ENCODE measurements around the gene CLEC11A. TPM values are rescaled to one million over a fixed set of nuclear protein-coding genes. Genes with fewer than 3 reads are reported as not detected.

Gene CLEC11A
- total and polyA plus RNA-seq, 9 of the 15 experiments (the other 6 are each of a cell fraction or from before 2014, with no cell fraction given), result 0.39 to 43.9 (median 3.4) TPM

- TF ChIP-seq E2F8 (IDR thresholded peaks at IDR 0.05; ENCODE audit: low read depth, partially characterized antibody) (peak; percentile 26), ZFP1 (CRISPR knock-in tag; IDR thresholded peaks at IDR 0.05) (no peak), ZNF316 (IDR thresholded peaks at IDR 0.05) (peak; percentile 16; the same call in 1 of the 2 replicates), THRAP3 (IDR thresholded peaks at IDR 0.05; ENCODE audit: borderline replicate concordance) (peak; percentile 77), ARID1B (IDR thresholded peaks at IDR 0.05) (peak; percentile 24), CEBPG (CRISPR knock-in tag; IDR thresholded peaks at IDR 0.05) (no peak), CEBPG (tag; conservative IDR thresholded peaks at IDR 0.05 in 1 of 2, IDR thresholded peaks at IDR 0.05 in 1 of 2) (peak in 1 of 2 experiments; percentile 40; a peak in 1 of 4 replicates), ETV1 (tag; conservative IDR thresholded peaks at IDR 0.05; ENCODE audit: low read depth) (no peak), TAF7 (tag; IDR thresholded peaks at IDR 0.05) (no peak), MNT (conservative IDR thresholded peaks at IDR 0.05) (0 out of 4 replicates have a peak, but pooled peaks of 1 of the 2 experiments have one; percentile 24), MXI1 (IDR thresholded peaks at IDR 0.05; ENCODE audit: low read depth, low read length) (no peak)
Observed at GRCh38 chr19:50736338-50736737, 13.2 kb downstream of the CLEC11A start (continued).
